Measurements from ENCODE around the gene SH2D5.

DNA sequence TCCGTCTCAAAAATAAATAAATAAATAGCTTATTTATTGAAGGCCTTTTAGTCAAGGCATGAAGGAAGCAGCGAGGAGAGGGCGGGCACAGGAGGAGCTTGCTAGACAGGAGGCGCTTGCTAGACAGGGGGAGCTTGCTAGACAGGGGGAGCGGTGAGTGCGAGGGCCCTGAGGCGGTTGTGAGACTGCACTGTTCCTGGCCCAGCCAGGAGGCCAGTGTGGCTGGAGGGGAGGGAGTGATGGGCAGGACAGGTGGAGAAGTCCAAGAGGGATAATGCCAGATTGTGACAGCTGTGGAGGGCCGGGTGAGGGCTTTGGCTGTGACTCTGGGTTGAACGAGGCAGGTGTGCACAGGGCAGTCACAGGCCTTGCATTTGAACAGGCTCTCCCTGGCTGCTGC lies 32.9 kb downstream of the SH2D5 start:
- TF ChIP-seq, protein P1, sequence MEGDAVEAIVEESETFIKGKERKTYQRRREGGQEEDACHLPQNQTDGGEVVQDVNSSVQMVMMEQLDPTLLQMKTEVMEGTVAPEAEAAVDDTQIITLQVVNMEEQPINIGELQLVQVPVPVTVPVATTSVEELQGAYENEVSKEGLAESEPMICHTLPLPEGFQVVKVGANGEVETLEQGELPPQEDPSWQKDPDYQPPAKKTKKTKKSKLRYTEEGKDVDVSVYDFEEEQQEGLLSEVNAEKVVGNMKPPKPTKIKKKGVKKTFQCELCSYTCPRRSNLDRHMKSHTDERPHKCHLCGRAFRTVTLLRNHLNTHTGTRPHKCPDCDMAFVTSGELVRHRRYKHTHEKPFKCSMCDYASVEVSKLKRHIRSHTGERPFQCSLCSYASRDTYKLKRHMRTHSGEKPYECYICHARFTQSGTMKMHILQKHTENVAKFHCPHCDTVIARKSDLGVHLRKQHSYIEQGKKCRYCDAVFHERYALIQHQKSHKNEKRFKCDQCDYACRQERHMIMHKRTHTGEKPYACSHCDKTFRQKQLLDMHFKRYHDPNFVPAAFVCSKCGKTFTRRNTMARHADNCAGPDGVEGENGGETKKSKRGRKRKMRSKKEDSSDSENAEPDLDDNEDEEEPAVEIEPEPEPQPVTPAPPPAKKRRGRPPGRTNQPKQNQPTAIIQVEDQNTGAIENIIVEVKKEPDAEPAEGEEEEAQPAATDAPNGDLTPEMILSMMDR (IDR thresholded peaks at IDR 0.05 in 2 of 3, conservative IDR thresholded peaks at IDR 0.05 in 1 of 3; ENCODE audit: borderline replicate concordance in 1 of 3, insufficient read depth in 1 of 3, low read depth in 2 of 3, low read length in 2 of 3): no peak
- no peak for TF ChIP-seq CEBPB (IDR thresholded peaks at IDR 0.05; ENCODE audit: low read depth)
- no peak for TF ChIP-seq EZH2 (IDR thresholded peaks at IDR 0.05)
- TF ChIP-seq YY1 (IDR thresholded peaks at IDR 0.05; ENCODE audit: extremely low read depth, insufficient replicate concordance, low read depth, low read length): no peak
- no peak for TF ChIP-seq POLR2AphosphoS5 (IDR thresholded peaks at IDR 0.05; ENCODE audit: low read depth, low read length)
